ENCODE data around the gene SULT1C3.

DNA sequence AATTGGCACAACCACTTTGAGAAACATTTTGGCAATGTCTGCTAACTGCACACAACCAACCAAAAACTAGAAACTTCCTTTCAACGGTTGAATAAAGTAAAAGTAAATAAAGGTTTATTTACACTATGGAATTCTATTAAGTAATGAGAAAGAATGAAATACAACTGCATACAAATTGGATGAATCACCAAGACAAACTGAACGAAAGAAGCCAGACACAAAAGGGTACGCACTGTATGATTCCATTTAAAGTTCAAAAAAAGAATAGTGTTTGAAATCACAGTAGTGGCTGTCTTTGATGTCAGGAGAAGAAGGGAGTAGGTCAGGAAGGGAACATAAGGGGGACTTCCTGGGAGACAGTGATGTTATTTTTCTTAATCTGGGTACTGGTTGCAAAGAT, 46.5 kb upstream of the SULT1C3 start:
- no peak for TF ChIP-seq EZH2 (IDR thresholded peaks at IDR 0.05)
- TF ChIP-seq POLR2AphosphoS5 (IDR thresholded peaks at IDR 0.05; ENCODE audit: borderline replicate concordance, low read depth, low read length) = no peak
- no peak for TF ChIP-seq FOXP2 (optimal IDR thresholded peaks at IDR 0.05; ENCODE audit: control extremely low read depth, extremely low read length, insufficient read depth)
